Loucy (cell line): Measurements from ENCODE around the gene KCNMA1.

ENCODE experiments used
- CTCF ChIP-seq: fragments of 200-600 bp; sonication (generic); conservative IDR thresholded peaks from 2 replicates; pipeline ENCODE4 v1.5.1; 2014; ENCODE audit warnings: mild to moderate bottlenecking, antibody characterized with exemption, low read length
- EZH2phosphoT487 ChIP-seq: fragments of 200-600 bp; IDR thresholded peaks from 2 replicates; pipeline ENCODE4 v1.6.1; 2018; ENCODE audit warnings: antibody characterized with exemption, mild to moderate bottlenecking, moderate library complexity, borderline replicate concordance

- TF ChIP-seq CTCF (no peak), EZH2phosphoT487 (no peak)
Measured at GRCh38 chr10:76916536-76916935, 721.1 kb downstream of the KCNMA1 start.
